ENCODE results near the gene ENOX2.

DNA sequence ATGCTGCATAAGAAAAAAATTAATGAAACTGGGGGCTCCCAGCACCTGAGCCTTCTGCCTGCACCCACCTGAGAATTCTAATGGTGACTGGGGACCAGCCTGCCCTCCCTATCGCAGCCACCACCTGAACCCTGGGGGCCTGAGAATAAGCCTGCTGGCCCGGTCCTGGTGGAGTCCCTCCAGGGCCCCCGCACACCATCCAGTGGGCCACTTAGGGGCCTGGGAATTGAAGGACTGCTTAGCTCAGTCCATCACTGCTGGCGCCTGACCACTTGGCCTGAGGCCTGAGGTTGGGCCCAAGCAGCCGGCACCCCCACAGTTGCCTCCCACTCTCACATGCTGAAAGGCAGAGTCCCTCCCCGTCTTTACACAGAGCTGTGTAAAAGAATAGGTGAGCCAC lies 230.8 kb downstream of the ENOX2 start:
- no peak for TF ChIP-seq PATZ1 (CRISPR knock-in tag; IDR thresholded peaks at IDR 0.05; ENCODE audit: borderline replicate concordance)
- TF ChIP-seq ZC3H10 (CRISPR knock-in tag; IDR thresholded peaks at IDR 0.05) = no peak
- TF ChIP-seq ZNF8 (CRISPR knock-in tag; IDR thresholded peaks at IDR 0.05) = no peak
- TF ChIP-seq BACH2 (CRISPR knock-in tag; IDR thresholded peaks at IDR 0.05; ENCODE audit: borderline replicate concordance) = no peak
- no peak for TF ChIP-seq ESRRG (CRISPR knock-in tag; IDR thresholded peaks at IDR 0.05)
- no peak for TF ChIP-seq RARB (CRISPR knock-in tag; IDR thresholded peaks at IDR 0.05)
- no peak for TF ChIP-seq TCF4 (CRISPR knock-in tag; IDR thresholded peaks at IDR 0.05; ENCODE audit: borderline replicate concordance)
- TF ChIP-seq CSRNP3 (CRISPR knock-in tag; IDR thresholded peaks at IDR 0.05) = no peak
- no peak for TF ChIP-seq ZNF70 (CRISPR knock-in tag; IDR thresholded peaks at IDR 0.05)
- no peak for TF ChIP-seq SNAI2 (CRISPR knock-in tag; IDR thresholded peaks at IDR 0.05)
- TF ChIP-seq POU6F1 (CRISPR knock-in tag; IDR thresholded peaks at IDR 0.05; ENCODE audit: borderline replicate concordance, low read depth) = no peak
- no peak for TF ChIP-seq CSDC2 (CRISPR knock-in tag; IDR thresholded peaks at IDR 0.05)
- no peak for TF ChIP-seq ISL1 (CRISPR knock-in tag; IDR thresholded peaks at IDR 0.05)

Data from SK-N-SH treated with all-trans-retinoic acid at 6 μM for 48 hours (cell line).